IMR-90 (cell line): ENCODE measurements around the gene SLC26A11. TPM values are rescaled to one million over a fixed set of nuclear protein-coding genes. Genes with fewer than 3 reads are reported as not detected.
A peak's percentile ranks its signal among the peaks of the same experiment; 100 is the strongest.

Source experiments
- ATAC-seq: fragments of 200-7000 bp; cut with Tn5 transposase; 2 replicates; pipeline ENCODE4 v1.9.1; 2020; ENCODE audit warnings: low read depth, mild to moderate bottlenecking, moderate library complexity
- BruUV-seq: library from RNA; stranded (reverse); fragments of 400-500 nt; replicated peaks from 2 replicates; lab custom pipeline; 2021; lab: Mats Ljungman, UMichigan
- CTCF ChIA-PET: fragments of 300-600 bp; formaldehyde crosslinking; extraction: SDS; loops from one replicate; lab custom pipeline; 2021; ENCODE audit warnings: antibody characterized with exemption; lab: Yijun Ruan, JAX
- POLR2A ChIA-PET: fragments of 300-600 bp; sonication (Branson Sonifier 250); formaldehyde crosslinking; loops from one replicate; lab custom pipeline; 2022; ENCODE audit warnings: antibody characterized with exemption; ENCODE audit not compliant: unreplicated experiment; lab: Charles Lee
- DNase-seq: peaks from one replicate; pipeline ENCODE4 v3.0.0; 2013
- H2AFZ ChIP-seq: replicated peaks from 2 replicates; pipeline ENCODE3; 2013; ENCODE audit warnings: low read length, mild to moderate bottlenecking; ENCODE audit not compliant: poor library complexity
- H2AK5ac ChIP-seq: 2 replicates; pipeline ENCODE4 v1.6.1; 2013; ENCODE audit warnings: low read depth, low read length, inconsistent platforms
- H2AK9ac ChIP-seq: replicated peaks from 2 replicates; pipeline ENCODE3; 2013; ENCODE audit warnings: mild to moderate bottlenecking, low read depth, low read length, moderate library complexity; ENCODE audit not compliant: poor library complexity
- H2BK120ac ChIP-seq: 2 replicates; pipeline ENCODE4 v1.6.1; 2013; ENCODE audit warnings: low read depth, low read length, inconsistent platforms
- H2BK15ac ChIP-seq: 3 replicates; pipeline ENCODE4 v1.6.1; 2013; ENCODE audit warnings: low read depth, low read length, inconsistent platforms
- H2BK20ac ChIP-seq: 2 replicates; pipeline ENCODE4 v1.6.1; 2013; ENCODE audit warnings: low read depth, mild to moderate bottlenecking, inconsistent platforms, low read length, moderate library complexity
- H2BK5ac ChIP-seq: 2 replicates; pipeline ENCODE4 v1.6.1; 2013; ENCODE audit warnings: mild to moderate bottlenecking, low read depth, low read length, inconsistent platforms; ENCODE audit not compliant: poor library complexity, severe bottlenecking
- H3K14ac ChIP-seq: replicated peaks from 2 replicates; pipeline ENCODE4 v1.6.1; 2013; ENCODE audit warnings: low read depth, low read length, inconsistent platforms
- H3K18ac ChIP-seq: 2 replicates; pipeline ENCODE4 v1.6.1; 2013; ENCODE audit warnings: low read depth, low read length, control low read depth
- H3K23ac ChIP-seq: 2 replicates; pipeline ENCODE4 v1.6.1; 2013; ENCODE audit warnings: low read depth, low read length, inconsistent platforms
- H3K27ac ChIP-seq: 2 replicates; pipeline ENCODE4 v1.5.1; 2013; ENCODE audit warnings: mild to moderate bottlenecking, control low read depth, low read length; ENCODE audit not compliant: insufficient read depth
- H3K27me3 ChIP-seq: 2 replicates; pipeline ENCODE4 v1.6.1; 2013; ENCODE audit warnings: low read length; ENCODE audit not compliant: control insufficient read depth, insufficient read depth
- H3K36me3 ChIP-seq: 2 replicates; pipeline ENCODE4 v1.6.1; 2013; ENCODE audit warnings: low read length, mixed read lengths; ENCODE audit not compliant: control insufficient read depth, insufficient read depth
- H3K4ac ChIP-seq: 2 replicates; pipeline ENCODE4 v1.6.1; 2013; ENCODE audit warnings: low read depth, low read length, inconsistent platforms
- H3K4me1 ChIP-seq: 2 replicates; pipeline ENCODE4 v1.6.1; 2013; ENCODE audit warnings: low read length, mixed read lengths; ENCODE audit not compliant: control insufficient read depth, insufficient read depth
- H3K4me2 ChIP-seq: 2 replicates; pipeline ENCODE4 v1.6.1; 2013; ENCODE audit warnings: low read depth, mild to moderate bottlenecking, control low read depth, low read length, moderate library complexity
- H3K4me3 ChIP-seq: 2 replicates; pipeline ENCODE4 v1.5.1; 2013; ENCODE audit warnings: low read depth, mild to moderate bottlenecking, control low read depth, low read length, moderate library complexity; ENCODE audit not compliant: insufficient read depth
- H3K56ac ChIP-seq: 2 replicates; pipeline ENCODE4 v1.6.1; 2013; ENCODE audit warnings: low read length, inconsistent platforms; ENCODE audit not compliant: insufficient read depth; ENCODE audit errors: extremely low read depth
- H3K79me1 ChIP-seq, 2 experiments: 2 replicates each; pipeline ENCODE4 v1.6.1; 2013; ENCODE audit warnings: low read length in 2 of 2, inconsistent platforms in 1 of 2, low read depth in 1 of 2
- H3K9ac ChIP-seq: 2 replicates; pipeline ENCODE4 v1.6.1; 2013; ENCODE audit warnings: low read depth, low read length, control low read depth
- H3K9me1 ChIP-seq: 2 replicates; pipeline ENCODE4 v1.6.1; 2013; ENCODE audit warnings: low read length, inconsistent platforms; ENCODE audit not compliant: insufficient read depth
- H3K9me3 ChIP-seq: 2 replicates; pipeline ENCODE4 v1.6.1; 2013; ENCODE audit warnings: low read length; ENCODE audit not compliant: control insufficient read depth, insufficient read depth
- H4K20me1 ChIP-seq: 2 replicates; pipeline ENCODE4 v1.6.1; 2013; ENCODE audit warnings: low read length, inconsistent platforms; ENCODE audit not compliant: insufficient read depth
- H4K5ac ChIP-seq: 2 replicates; pipeline ENCODE4 v1.6.1; 2013; ENCODE audit warnings: mild to moderate bottlenecking, low read depth, low read length, control low read depth
- H4K8ac ChIP-seq, 2 experiments: 2 replicates each; pipeline ENCODE4 v1.6.1; 2013; ENCODE audit warnings: low read depth in 2 of 2, low read length in 2 of 2, control low read depth in 1 of 2, inconsistent platforms in 1 of 2
- H4K91ac ChIP-seq: 2 replicates; pipeline ENCODE4 v1.6.1; 2013; ENCODE audit warnings: low read depth, low read length, inconsistent platforms; ENCODE audit not compliant: insufficient read depth
- BHLHE40 ChIP-seq: fragments of 150-350 bp; IDR thresholded peaks from 2 replicates; pipeline ENCODE4 v1.6.1; 2016; ENCODE audit warnings: mild to moderate bottlenecking, low read depth, low read length
- CEBPB ChIP-seq: IDR thresholded peaks from 2 replicates; pipeline ENCODE4 v1.6.1; 2012; ENCODE audit warnings: low read depth, low read length, improper control_type of control experiment
- CHD1 ChIP-seq: IDR thresholded peaks from 2 replicates; pipeline ENCODE4 v1.6.1; 2012; ENCODE audit warnings: low read depth, low read length, improper control_type of control experiment
- CTCF ChIP-seq: conservative IDR thresholded peaks from 2 replicates; pipeline ENCODE4 v1.5.1; 2012; ENCODE audit warnings: mild to moderate bottlenecking, low read depth, low read length, improper control_type of control experiment
- FOS ChIP-seq: fragments of 150-350 bp; IDR thresholded peaks from 2 replicates; pipeline ENCODE4 v1.6.1; 2016; ENCODE audit warnings: low read depth, low read length
- MAFK ChIP-seq: IDR thresholded peaks from 2 replicates; pipeline ENCODE4 v1.6.1; 2012; ENCODE audit warnings: low read depth, low read length, improper control_type of control experiment
- MAZ ChIP-seq: IDR thresholded peaks from 2 replicates; pipeline ENCODE4 v1.6.1; 2012; ENCODE audit warnings: low read depth, mild to moderate bottlenecking, low read length, improper control_type of control experiment, moderate library complexity, borderline replicate concordance
- MXI1 ChIP-seq: IDR thresholded peaks from 2 replicates; pipeline ENCODE4 v1.6.1; 2012; ENCODE audit warnings: low read depth, mild to moderate bottlenecking, low read length, moderate library complexity, borderline replicate concordance
- NFE2L2 ChIP-seq: fragments of 150-350 bp; IDR thresholded peaks from 2 replicates; pipeline ENCODE4 v1.6.1; 2016; ENCODE audit warnings: low read depth, mild to moderate bottlenecking, low read length
- POLR2A ChIP-seq: IDR thresholded peaks from 2 replicates; pipeline ENCODE4 v1.6.1; 2012; ENCODE audit warnings: mild to moderate bottlenecking, low read depth, low read length
- RAD21 ChIP-seq: IDR thresholded peaks from 2 replicates; pipeline ENCODE4 v1.6.1; 2012; ENCODE audit warnings: low read length, improper control_type of control experiment
- RCOR1 ChIP-seq: IDR thresholded peaks from 2 replicates; pipeline ENCODE4 v1.6.1; 2012; ENCODE audit warnings: mild to moderate bottlenecking, low read length, improper control_type of control experiment; ENCODE audit not compliant: insufficient replicate concordance
- RFX5 ChIP-seq: IDR thresholded peaks from 2 replicates; pipeline ENCODE4 v1.8.0; 2012; ENCODE audit warnings: low read depth, mild to moderate bottlenecking, low read length, moderate library complexity
- SMC3 ChIP-seq: fragments of 150-350 bp; IDR thresholded peaks from 2 replicates; pipeline ENCODE4 v1.6.1; 2016; ENCODE audit warnings: low read depth, mild to moderate bottlenecking, antibody characterized with exemption, low read length, moderate library complexity
- USF2 ChIP-seq: fragments of 150-350 bp; IDR thresholded peaks from 2 replicates; pipeline ENCODE4 v1.6.1; 2017; ENCODE audit warnings: mild to moderate bottlenecking, antibody characterized with exemption, low read length, low read depth
- WGBS, 2 experiments: methylation state at CpG; one replicate each; pipeline versions ENCODE4 v1.1.5 to v1.1.7; 2013; ENCODE audit warnings: missing lambda C conversion rate in 2 of 2; ENCODE audit not compliant: insufficient read length in 1 of 2; ENCODE audit errors: extremely low coverage in 2 of 2; 5-methylcytosine and 5-hydroxymethylcytosine counted together
- dilution Hi-C: fragments of 300-500 bp; cut with HindIII; formaldehyde crosslinking; loops from one replicate; pipeline ENCODE4 v1.14.3; 2018; ENCODE audit warnings: low sequenced_read_pairs; ENCODE audit not compliant: unreplicated experiment
- in situ Hi-C: fragments of 300-500 bp; cut with MboI; formaldehyde crosslinking; loops from 3 replicates; pipeline ENCODE4 v1.14.3; 2019; ENCODE audit warnings: low sequenced_read_pairs, inconsistent platforms, mixed read lengths
- intact Hi-C: fragments of 100-400 bp; cut with micrococcal nuclease; formaldehyde crosslinking; loops from 2 replicates; pipeline ENCODE4 v1.10.0; 2022
- polyA plus RNA-seq, 3 experiments: library from polyadenylated mRNA; depleted of rRNA; stranded (reverse); fragments of >200 nt; gene quantifications; 2 replicates each; pipeline ENCODE4 v1.2.3, GENCODE V29; 2012; ENCODE audit warnings: low replicate concordance in 1 of 3
- total RNA-seq: library from RNA; depleted of rRNA; stranded (reverse); fragments of >200 nt; gene quantifications from 2 replicates; pipeline ENCODE4 v1.2.3, GENCODE V29; 2012
- TF ChIP-seq, protein P1 (sequence below): fragments of 150-350 bp; IDR thresholded peaks from 2 replicates; pipeline ENCODE4 v1.6.1; 2016; ENCODE audit warnings: low read depth, mild to moderate bottlenecking, low read length, moderate library complexity, borderline replicate concordance

SLC26A11 gene
- total and polyA plus RNA-seq, 2 of the 4 experiments (the other 2 are of a cell fraction): 3.2 to 15.6 TPM

DNA sequence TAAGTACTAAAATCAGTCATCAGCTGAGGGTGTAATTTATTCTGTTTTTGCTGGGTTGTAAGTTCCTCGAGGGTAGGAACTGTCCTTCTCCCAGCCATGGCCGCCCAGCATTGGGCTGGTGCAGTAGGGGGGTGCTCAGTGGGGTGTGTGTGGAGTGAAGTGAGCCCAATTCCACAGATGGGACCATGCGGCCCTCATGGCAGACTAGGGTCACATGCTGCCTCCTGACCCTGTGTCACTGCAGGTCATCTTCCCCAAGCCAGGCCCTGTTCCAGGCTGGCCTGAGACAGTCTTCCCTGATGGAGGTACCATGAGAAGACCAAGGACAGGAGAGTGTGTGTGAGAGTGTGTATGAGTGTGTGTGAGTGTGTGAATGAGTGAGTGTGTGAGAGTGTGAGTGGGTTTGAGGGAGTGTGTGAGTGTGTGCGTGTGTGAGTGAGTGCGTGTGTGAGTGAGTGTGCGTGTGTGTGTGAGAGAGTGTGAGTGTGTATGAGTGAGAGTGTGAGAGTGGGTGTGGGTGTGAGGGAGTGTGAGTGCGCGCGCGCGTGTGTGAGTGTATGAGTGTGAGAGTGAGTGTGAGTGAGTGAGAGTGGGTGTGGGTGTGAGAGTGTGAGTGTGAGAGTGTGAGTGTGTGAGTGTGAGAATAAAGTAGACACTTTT, 3.7 kb downstream of the SLC26A11 start:
- H3K9me1 ChIP-seq: peaks cover 7% of the 10 kb centered on the region
- H2BK20ac ChIP-seq: no peak overlapping the region
- dilution Hi-C loops: no loop called here
- no peak overlapping the region for H3K18ac ChIP-seq
- ATAC-seq (no peak), DNase-seq (no peak)
- H3K79me1 ChIP-seq: peaks cover 0 to 40% of the 10 kb centered on the region in 2 experiments; a peak in 3 of 4 replicates
- no peak overlapping the region for H2BK15ac ChIP-seq
- TF ChIP-seq NFE2L2 (no peak), MAFK (no peak), BHLHE40 (no peak), CEBPB (no peak), MXI1 (no peak), MAZ (no peak), RFX5 (no peak), USF2 (no peak), SMC3 (no peak), CHD1 (no peak), POLR2A (no peak), RAD21 (no peak), CTCF (no peak), RCOR1 (no peak), FOS (no peak)
- TF ChIP-seq, protein P1, sequence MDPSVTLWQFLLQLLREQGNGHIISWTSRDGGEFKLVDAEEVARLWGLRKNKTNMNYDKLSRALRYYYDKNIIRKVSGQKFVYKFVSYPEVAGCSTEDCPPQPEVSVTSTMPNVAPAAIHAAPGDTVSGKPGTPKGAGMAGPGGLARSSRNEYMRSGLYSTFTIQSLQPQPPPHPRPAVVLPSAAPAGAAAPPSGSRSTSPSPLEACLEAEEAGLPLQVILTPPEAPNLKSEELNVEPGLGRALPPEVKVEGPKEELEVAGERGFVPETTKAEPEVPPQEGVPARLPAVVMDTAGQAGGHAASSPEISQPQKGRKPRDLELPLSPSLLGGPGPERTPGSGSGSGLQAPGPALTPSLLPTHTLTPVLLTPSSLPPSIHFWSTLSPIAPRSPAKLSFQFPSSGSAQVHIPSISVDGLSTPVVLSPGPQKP: no peak
- intact Hi-C loops: loop anchor here (5.0 kb wide), 1 partner anchor 38 kb away; the partner anchor contains the start of gene RNF213
- H2AFZ ChIP-seq: peak overlapping the region; percentile 23
- H3K14ac ChIP-seq: no peak overlapping the region
- H3K23ac ChIP-seq: no peak overlapping the region
- BruUV-seq: no TSS peak
- ChIA-PET POLR2A (no interaction called here), CTCF (no interaction called here)
- peaks cover 6% of the 10 kb centered on the region; the same call in 1 of the 2 replicates for H3K4me1 ChIP-seq
- H4K20me1 ChIP-seq: peaks cover 4% of the 10 kb centered on the region
- H3K9ac ChIP-seq: no peak overlapping the region
- no peak overlapping the region for H2BK120ac ChIP-seq
- 0 out of 2 replicates have a peak overlapping the region, but pooled peaks have one; percentile 10 for H2AK5ac ChIP-seq
- no peak overlapping the region for H3K56ac ChIP-seq
- no peak overlapping the region for H3K4ac ChIP-seq
- H3K36me3 ChIP-seq: peaks cover 24% of the 10 kb centered on the region
- no peak overlapping the region for H4K5ac ChIP-seq
- H3K4me3 ChIP-seq: no peak overlapping the region
- no peak overlapping the region for H4K8ac ChIP-seq
- in situ Hi-C loops: no loop called here
- no peak overlapping the region for H3K4me2 ChIP-seq
- H2BK5ac ChIP-seq: no peak overlapping the region
- no peak overlapping the region for H4K91ac ChIP-seq
- no peaks in the 10 kb centered on the region for H3K9me3 ChIP-seq
- H2AK9ac ChIP-seq: no peak overlapping the region
- H3K27ac ChIP-seq: no peak overlapping the region
- no peaks in the 10 kb centered on the region for H3K27me3 ChIP-seq
- 85 to 100% methylated on average over 3 to 9 of the region's 11 CpGs for WGBS, 2 experiments
